Ascending aorta (tissue), 2 donors: Measurements from ENCODE around the gene SIAH3. TPM values are rescaled to one million over a fixed set of nuclear protein-coding genes. Genes with fewer than 3 reads are reported as not detected.
A peak's percentile ranks its signal among the peaks of the same experiment; 100 is the strongest.

Experiments
- DNase-seq, 2 donors: peaks; one replicate each; pipeline ENCODE4 v3.0.0-alpha.2; 2019; ENCODE audit warnings: low spot score in 2 of 2
- H3K27ac ChIP-seq, 2 donors: fragments of 200-600 bp; sonication (generic); one replicate each; pipeline ENCODE4 v1.5.1; 2016 to 2017; ENCODE audit warnings: mild to moderate bottlenecking in 1 of 2
- H3K27me3 ChIP-seq: fragments of 200-600 bp; sonication (generic); one replicate; pipeline ENCODE4 v1.5.1; 2017
- H3K36me3 ChIP-seq, 2 donors: fragments of 200-600 bp; sonication (generic); one replicate each; pipeline ENCODE4 v1.5.1; 2016
- H3K4me1 ChIP-seq, 2 donors: fragments of 200-600 bp; sonication (generic); one replicate each; pipeline ENCODE4 v1.5.1; 2016 to 2017; ENCODE audit warnings: mild to moderate bottlenecking in 1 of 2
- H3K4me3 ChIP-seq, 2 donors: fragments of 200-600 bp; sonication (generic); one replicate each; pipeline ENCODE4 v1.5.1; 2016 to 2017; ENCODE audit warnings: mild to moderate bottlenecking in 1 of 2
- H3K9me3 ChIP-seq, 2 donors: fragments of 200-600 bp; sonication (generic); one replicate each; pipeline ENCODE4 v1.5.1; 2016
- intact Hi-C: fragments of 100-400 bp; cut with DNase I; formaldehyde crosslinking; loops from one replicate; pipeline ENCODE4 v1.15.1; 2023
- total RNA-seq: library from RNA; depleted of rRNA; stranded (reverse); fragments of >200 nt; gene quantifications from one replicate; pipeline ENCODE4 v1.1.0, GENCODE V29; 2016
- TF ChIP-seq, protein P1 (sequence below), 3 experiments: fragments of 200-600 bp in 2 of 3; fragments of 450-650 bp in 1 of 3; sonication (generic) in 2 of 3; IDR thresholded peaks; one replicate each; pipeline ENCODE4 v1.5.1; 2016 to 2019; ENCODE audit warnings: antibody characterized with exemption in 3 of 3, mild to moderate bottlenecking in 1 of 3, moderate library complexity in 1 of 3

SIAH3 gene
- total RNA-seq, 1 donor from 2014 or later: not detected

DNA sequence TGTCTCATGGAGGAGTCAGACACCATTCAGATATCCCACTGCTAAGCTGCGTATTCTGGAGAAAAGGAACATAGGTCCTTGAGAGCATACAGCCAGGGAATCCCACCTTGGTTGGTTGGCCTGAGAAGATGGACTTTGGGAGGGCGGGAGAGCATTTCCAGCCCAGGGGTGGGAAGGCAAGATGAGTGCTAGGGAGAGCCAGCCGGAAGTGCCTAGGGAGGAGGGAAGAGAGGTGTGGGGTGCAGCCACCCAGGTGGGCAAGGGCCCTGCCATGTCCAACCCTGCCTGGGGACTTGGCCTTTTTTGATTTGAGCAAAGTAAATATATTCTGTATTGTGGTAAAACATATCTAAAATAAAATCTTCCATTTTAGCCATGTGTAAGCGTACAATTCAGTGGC lies 19.7 kb downstream of the SIAH3 start:
- Histone ChIP-seq H3K27ac (no peak overlapping the region), H3K36me3 (no peaks in the 10 kb centered on the region), H3K9me3 (no peaks in the 10 kb centered on the region), H3K27me3 (no peaks in the 10 kb centered on the region), H3K4me1 (no peaks in the 10 kb centered on the region), H3K4me3 (no peak overlapping the region)
- intact Hi-C loops: no loop called here
- TF ChIP-seq, protein P1, sequence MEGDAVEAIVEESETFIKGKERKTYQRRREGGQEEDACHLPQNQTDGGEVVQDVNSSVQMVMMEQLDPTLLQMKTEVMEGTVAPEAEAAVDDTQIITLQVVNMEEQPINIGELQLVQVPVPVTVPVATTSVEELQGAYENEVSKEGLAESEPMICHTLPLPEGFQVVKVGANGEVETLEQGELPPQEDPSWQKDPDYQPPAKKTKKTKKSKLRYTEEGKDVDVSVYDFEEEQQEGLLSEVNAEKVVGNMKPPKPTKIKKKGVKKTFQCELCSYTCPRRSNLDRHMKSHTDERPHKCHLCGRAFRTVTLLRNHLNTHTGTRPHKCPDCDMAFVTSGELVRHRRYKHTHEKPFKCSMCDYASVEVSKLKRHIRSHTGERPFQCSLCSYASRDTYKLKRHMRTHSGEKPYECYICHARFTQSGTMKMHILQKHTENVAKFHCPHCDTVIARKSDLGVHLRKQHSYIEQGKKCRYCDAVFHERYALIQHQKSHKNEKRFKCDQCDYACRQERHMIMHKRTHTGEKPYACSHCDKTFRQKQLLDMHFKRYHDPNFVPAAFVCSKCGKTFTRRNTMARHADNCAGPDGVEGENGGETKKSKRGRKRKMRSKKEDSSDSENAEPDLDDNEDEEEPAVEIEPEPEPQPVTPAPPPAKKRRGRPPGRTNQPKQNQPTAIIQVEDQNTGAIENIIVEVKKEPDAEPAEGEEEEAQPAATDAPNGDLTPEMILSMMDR (IDR thresholded peaks at IDR 0.05): no peak
- peak in 1 of 2 donors; percentile 11 for DNase-seq

DNA sequence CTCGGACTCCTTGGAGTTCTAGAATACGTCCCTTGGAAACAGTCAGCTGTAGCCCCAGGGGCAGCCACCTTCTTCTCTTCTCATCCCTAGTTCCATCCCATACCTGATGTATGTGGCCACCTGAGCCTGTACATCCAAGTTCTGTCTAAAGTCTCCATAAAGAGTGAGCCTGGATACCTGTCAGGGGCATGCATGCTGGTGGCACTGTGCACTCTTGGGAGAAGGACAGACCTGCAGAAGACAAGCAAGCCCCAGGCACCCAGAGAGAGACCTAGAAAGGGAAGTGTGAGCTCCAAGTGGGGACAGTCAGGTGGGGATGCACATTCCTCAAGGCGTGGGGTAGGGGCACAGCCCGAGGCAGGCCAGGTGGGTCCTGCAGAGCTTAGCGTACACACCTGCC lies 21.4 kb downstream of the SIAH3 start:
- DNase-seq: peak in 1 of 2 donors; percentile 43
- Histone ChIP-seq H3K36me3 (no peaks in the 10 kb centered on the region), H3K27ac (no peak overlapping the region), H3K4me1 (no peaks in the 10 kb centered on the region), H3K9me3 (no peaks in the 10 kb centered on the region), H3K4me3 (no peak overlapping the region), H3K27me3 (no peaks in the 10 kb centered on the region)
- TF ChIP-seq, protein P1 (IDR thresholded peaks at IDR 0.05): no peak
- intact Hi-C loops: no loop called here

DNA sequence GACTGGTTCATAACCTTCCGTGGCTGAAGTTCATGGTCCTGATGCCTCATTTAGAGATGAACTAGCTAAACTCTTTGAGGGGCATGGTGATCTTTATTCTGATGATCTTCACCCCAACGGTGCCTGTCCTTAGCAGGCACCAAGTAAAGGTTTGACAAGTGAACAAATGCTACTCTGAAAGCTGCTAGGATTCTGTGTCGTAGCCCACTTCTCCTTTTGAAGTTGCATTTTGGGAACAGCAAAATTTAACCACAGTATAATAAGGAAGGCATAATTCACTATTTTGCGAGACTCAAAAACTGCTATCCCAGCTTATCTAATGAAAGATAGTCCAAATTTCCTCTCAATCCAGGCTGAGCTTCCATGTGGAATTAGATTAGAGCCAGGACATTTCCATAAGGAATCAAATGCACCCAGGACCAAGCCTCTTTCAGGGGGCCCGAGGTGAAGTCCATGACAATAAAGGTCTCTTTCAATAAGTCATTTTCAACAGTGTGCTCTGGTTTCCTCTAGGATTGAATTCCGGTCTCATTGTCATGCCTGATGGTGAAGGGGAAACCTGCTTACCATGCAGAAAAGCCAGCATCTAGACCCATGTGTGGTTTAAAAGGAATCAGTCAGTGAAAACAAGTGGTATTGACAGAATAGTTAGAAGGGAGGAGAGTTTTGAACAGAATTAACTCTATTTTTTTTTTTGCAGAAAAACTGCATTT lies 23.1 kb downstream of the SIAH3 start:
- H3K27ac ChIP-seq: no peak overlapping the region
- TF ChIP-seq, protein P1 (IDR thresholded peaks at IDR 0.05): no peak
- H3K4me1 ChIP-seq: no peaks in the 10 kb centered on the region
- no peak overlapping the region for H3K4me3 ChIP-seq
- DNase-seq: peak in 1 of 2 donors; percentile 8
- no peaks in the 10 kb centered on the region for H3K36me3 ChIP-seq
- intact Hi-C loops: no loop called here
- H3K9me3 ChIP-seq: no peaks in the 10 kb centered on the region
- H3K27me3 ChIP-seq: no peaks in the 10 kb centered on the region

DNA sequence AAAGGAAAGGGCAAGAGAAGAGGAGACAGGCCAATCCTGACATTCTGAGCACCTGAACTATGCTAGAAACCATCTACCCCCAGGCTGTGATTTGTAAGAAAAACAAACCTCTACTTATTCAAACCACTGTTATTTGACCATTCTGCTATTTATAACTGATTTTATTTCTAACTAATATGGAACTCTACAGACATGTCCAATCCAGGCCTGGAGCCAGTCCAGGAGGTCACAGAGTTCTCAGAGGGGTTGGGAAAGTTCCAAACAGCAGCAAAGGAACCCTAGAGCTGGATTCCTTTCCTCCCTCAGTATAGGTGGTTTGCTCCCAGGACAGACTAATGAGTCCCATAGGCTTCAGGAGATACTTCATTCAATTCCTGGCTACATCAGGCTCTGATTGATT lies 24.2 kb downstream of the SIAH3 start:
- intact Hi-C loops: no loop called here
- Histone ChIP-seq H3K9me3 (no peaks in the 10 kb centered on the region), H3K36me3 (no peaks in the 10 kb centered on the region), H3K27ac (no peak overlapping the region), H3K27me3 (no peaks in the 10 kb centered on the region), H3K4me3 (no peak overlapping the region), H3K4me1 (no peaks in the 10 kb centered on the region)
- DNase-seq: no peak
- TF ChIP-seq, protein P1 (IDR thresholded peaks at IDR 0.05): no peak

DNA sequence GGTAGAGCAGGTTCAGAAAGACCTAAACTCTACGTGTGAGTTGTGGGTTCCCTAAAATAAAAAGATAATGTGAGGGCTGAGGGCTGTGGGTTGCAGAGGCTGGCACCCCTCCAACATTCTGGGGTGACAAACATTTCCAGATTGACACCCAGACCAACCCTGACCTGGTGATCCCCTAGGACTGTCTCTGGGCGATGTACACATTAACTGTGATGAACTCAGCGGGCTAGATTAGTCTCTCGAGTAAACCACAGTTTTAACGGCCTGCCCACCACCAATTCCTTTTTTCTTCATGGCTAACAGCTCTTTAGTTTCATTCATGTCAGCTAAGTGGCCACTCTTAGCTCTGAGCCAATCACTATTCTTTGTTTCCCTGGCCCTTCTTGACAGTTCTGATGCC lies 24.8 kb downstream of the SIAH3 start:
- no peaks in the 10 kb centered on the region for H3K36me3 ChIP-seq
- H3K4me3 ChIP-seq: no peak overlapping the region
- DNase-seq: peak in 1 of 2 donors; percentile 33
- H3K27me3 ChIP-seq: no peaks in the 10 kb centered on the region
- H3K4me1 ChIP-seq: no peaks in the 10 kb centered on the region
- TF ChIP-seq, protein P1 (IDR thresholded peaks at IDR 0.05): no peak
- H3K9me3 ChIP-seq: no peaks in the 10 kb centered on the region
- intact Hi-C loops: no loop called here
- no peak overlapping the region for H3K27ac ChIP-seq

DNA sequence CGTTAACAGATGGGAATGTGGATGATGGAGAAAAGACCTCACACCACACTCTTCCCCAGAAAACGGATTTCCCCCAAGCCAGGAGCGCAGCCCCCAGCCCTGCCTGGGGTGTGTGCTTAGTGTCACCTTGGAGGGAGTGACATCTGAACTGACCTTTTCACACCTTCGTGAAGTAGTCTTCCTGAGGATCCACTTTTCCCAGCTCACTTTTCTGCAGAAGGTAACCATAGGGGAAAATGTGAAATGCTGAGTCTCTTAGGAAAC lies 26.2 kb downstream of the SIAH3 start:
- H3K27me3 ChIP-seq: no peaks in the 10 kb centered on the region
- no peaks in the 10 kb centered on the region for H3K4me1 ChIP-seq
- intact Hi-C loops: no loop called here
- H3K27ac ChIP-seq: no peak overlapping the region
- no peaks in the 10 kb centered on the region for H3K36me3 ChIP-seq
- TF ChIP-seq, protein P1 (IDR thresholded peaks at IDR 0.05): no peak
- H3K4me3 ChIP-seq: no peak overlapping the region
- H3K9me3 ChIP-seq: no peaks in the 10 kb centered on the region
- peak in 1 of 2 donors; percentile 11 for DNase-seq
